Right atrium auricular region (tissue), 2 donors: ENCODE measurements around the gene IL31. TPM values are rescaled to one million over a fixed set of nuclear protein-coding genes. Genes with fewer than 3 reads are reported as not detected.

Source experiments
- DNase-seq: peaks from one replicate; pipeline ENCODE4 v3.0.0-alpha.2; 2019; ENCODE audit warnings: low spot score
- H3K27ac ChIP-seq, 2 donors: fragments of 200-600 bp; sonication (generic); 1 replicate in 1 of 2; 2 replicates in 1 of 2; pipeline ENCODE4 v1.5.1; 2016 to 2019
- H3K27me3 ChIP-seq, 2 donors: fragments of 200-600 bp; sonication (generic); one replicate each; pipeline versions ENCODE4 v1.5.1 to v1.6.0; 2017 to 2019
- H3K36me3 ChIP-seq: fragments of 200-600 bp; sonication (generic); one replicate; pipeline ENCODE4 v1.5.1; 2016
- H3K4me1 ChIP-seq, 2 donors: fragments of 200-600 bp; sonication (generic); one replicate each; pipeline versions ENCODE4 v1.5.1 to v1.6.0; 2017 to 2019
- H3K4me3 ChIP-seq, 2 donors: fragments of 200-600 bp; sonication (generic); 1 replicate in 1 of 2; 2 replicates in 1 of 2; pipeline ENCODE4 v1.5.1; 2017 to 2019; ENCODE audit warnings: mild to moderate bottlenecking in 1 of 2, moderate library complexity in 1 of 2
- H3K9me3 ChIP-seq, 2 donors: fragments of 200-600 bp; sonication (generic); one replicate each; pipeline ENCODE4 v1.5.1; 2019
- total RNA-seq, 2 donors: library from RNA; depleted of rRNA; stranded (reverse); fragments of >200 nt; gene quantifications; one replicate each; pipeline ENCODE4 v1.1.0, GENCODE V29; 2016
- TF ChIP-seq, protein P1 (sequence below), 2 donors: fragments of 200-600 bp; sonication (generic); IDR thresholded peaks; one replicate each; pipeline ENCODE4 v1.5.1; 2019; ENCODE audit warnings: antibody characterized with exemption in 2 of 2

Gene IL31
- total RNA-seq, 2 donors from 2014 or later, result not detected

DNA sequence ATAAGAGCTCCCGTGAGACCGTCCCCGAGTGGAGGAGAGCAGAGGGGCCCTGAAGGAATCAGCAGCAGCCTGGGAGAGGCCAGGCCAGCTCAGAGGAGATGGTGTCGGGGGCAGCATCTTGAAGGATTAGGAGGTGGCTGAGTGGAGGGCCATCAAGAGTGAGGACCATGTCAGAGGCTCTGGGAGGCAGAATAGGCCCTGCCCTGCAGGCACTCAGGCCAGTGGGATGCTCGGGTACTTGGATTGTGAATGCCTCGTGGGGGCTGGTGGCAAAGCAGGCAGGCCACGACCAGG, 47.7 kb downstream of the IL31 start:
- Histone ChIP-seq H3K4me3 (no peak overlapping the region), H3K9me3 (no peaks in the 10 kb centered on the region), H3K27ac (no peak overlapping the region), H3K36me3 (peaks cover 39% of the 10 kb centered on the region), H3K4me1 (peaks cover 0 to 49% of the 10 kb centered on the region in 2 donors), H3K27me3 (no peaks in the 10 kb centered on the region)
- DNase-seq, result no peak
- TF ChIP-seq, protein P1, sequence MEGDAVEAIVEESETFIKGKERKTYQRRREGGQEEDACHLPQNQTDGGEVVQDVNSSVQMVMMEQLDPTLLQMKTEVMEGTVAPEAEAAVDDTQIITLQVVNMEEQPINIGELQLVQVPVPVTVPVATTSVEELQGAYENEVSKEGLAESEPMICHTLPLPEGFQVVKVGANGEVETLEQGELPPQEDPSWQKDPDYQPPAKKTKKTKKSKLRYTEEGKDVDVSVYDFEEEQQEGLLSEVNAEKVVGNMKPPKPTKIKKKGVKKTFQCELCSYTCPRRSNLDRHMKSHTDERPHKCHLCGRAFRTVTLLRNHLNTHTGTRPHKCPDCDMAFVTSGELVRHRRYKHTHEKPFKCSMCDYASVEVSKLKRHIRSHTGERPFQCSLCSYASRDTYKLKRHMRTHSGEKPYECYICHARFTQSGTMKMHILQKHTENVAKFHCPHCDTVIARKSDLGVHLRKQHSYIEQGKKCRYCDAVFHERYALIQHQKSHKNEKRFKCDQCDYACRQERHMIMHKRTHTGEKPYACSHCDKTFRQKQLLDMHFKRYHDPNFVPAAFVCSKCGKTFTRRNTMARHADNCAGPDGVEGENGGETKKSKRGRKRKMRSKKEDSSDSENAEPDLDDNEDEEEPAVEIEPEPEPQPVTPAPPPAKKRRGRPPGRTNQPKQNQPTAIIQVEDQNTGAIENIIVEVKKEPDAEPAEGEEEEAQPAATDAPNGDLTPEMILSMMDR (IDR thresholded peaks at IDR 0.05), result no peak

DNA sequence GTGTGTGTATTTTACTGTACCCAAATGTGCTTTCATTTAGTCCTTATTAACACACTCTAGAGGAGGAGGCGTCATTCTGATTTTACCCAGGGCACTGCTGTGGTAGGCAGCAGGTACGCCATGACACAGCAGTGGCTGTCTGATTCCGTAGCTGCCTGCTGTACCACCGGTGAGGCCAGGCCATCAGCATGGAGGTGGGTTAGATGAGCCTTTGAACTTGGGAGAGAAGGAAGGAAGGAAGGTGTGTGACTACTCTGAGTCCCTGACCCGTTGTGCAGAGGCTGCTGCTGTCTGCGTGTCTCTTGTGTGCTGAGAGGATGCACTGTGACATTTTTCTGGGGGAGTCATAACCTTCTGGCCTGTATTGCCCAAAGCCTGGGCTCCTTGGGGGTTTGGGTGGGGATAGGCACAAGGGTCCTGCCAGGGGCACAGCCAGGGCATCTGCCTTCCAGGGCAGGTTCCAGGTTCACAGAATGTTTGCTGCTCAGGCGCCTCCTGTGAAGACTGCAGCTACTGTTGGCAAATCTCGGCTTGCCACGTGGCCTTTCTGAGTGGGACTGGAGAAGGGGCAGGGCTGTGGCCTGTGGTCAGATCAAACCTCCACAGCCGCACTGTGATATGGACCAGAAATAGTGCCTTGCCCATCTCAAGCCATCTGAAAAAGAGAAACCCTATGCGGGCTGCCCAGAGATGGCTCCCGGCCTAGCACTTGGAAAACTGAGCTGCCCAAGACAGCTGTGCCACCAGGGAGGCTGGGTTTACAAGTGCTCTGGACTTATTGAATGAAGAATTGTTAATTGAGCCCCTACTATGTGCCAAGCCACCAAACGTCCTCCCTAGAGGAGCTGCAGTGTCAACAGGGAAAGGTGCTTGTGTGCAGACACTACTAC, 48.3 kb downstream of the IL31 start:
- no peak overlapping the region for H3K27ac ChIP-seq
- peaks cover 0 to 52% of the 10 kb centered on the region in 2 donors for H3K4me1 ChIP-seq
- no peaks in the 10 kb centered on the region for H3K9me3 ChIP-seq
- no peak overlapping the region for H3K4me3 ChIP-seq
- DNase-seq, result no peak
- H3K27me3 ChIP-seq, result no peaks in the 10 kb centered on the region
- TF ChIP-seq, protein P1 (IDR thresholded peaks at IDR 0.05), result no peak
- peaks cover 34% of the 10 kb centered on the region for H3K36me3 ChIP-seq

DNA sequence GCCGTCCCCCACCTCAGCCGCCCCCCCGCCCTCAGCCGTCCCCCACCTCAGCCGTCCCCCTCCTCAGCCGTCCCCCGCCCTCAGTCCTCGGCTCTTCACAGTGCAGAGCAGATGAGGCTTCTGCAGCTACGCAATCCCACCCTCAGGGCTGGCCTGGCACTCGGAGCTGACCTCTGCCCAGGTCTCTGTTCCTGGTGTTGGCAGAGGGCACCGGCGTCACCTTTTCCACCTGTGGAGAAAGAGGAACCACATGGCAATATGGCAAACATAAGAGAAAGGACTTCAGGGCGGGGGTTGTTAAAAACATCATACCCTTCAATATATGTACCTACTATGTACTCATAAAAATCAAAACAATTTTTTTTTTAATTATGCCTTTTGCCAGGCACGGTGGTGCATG, 49.7 kb downstream of the IL31 start:
- no peak for DNase-seq
- Histone ChIP-seq H3K27me3 (no peaks in the 10 kb centered on the region), H3K27ac (no peak overlapping the region), H3K4me1 (peaks cover 0 to 52% of the 10 kb centered on the region in 2 donors), H3K36me3 (peaks cover 21% of the 10 kb centered on the region), H3K9me3 (no peaks in the 10 kb centered on the region), H3K4me3 (no peak overlapping the region)
- TF ChIP-seq, protein P1 (IDR thresholded peaks at IDR 0.05), result no peak

- H3K9me3 ChIP-seq, result no peaks in the 10 kb centered on the region
- H3K27me3 ChIP-seq, result no peaks in the 10 kb centered on the region
- TF ChIP-seq, protein P1 (IDR thresholded peaks at IDR 0.05), result no peak
- H3K4me3 ChIP-seq, result no peak overlapping the region
- peaks cover 0 to 52% of the 10 kb centered on the region in 2 donors for H3K4me1 ChIP-seq
- H3K27ac ChIP-seq, result peak overlapping the region in 1 of 2 donors; percentile 31
- peaks cover 15% of the 10 kb centered on the region for H3K36me3 ChIP-seq
- no peak for DNase-seq
Measured at GRCh38 chr12:122123761-122124145, 50.3 kb downstream of the IL31 start.

GRCh38 chr12:122123051-122123760, 50.8 kb downstream of the IL31 start:
- TF ChIP-seq, protein P1 (IDR thresholded peaks at IDR 0.05), result peak; percentile 49 to 83
- peak; percentile 82 for DNase-seq
- no peak overlapping the region for H3K4me3 ChIP-seq
- no peaks in the 10 kb centered on the region for H3K9me3 ChIP-seq
- H3K27me3 ChIP-seq, result no peaks in the 10 kb centered on the region
- peaks cover 0 to 52% of the 10 kb centered on the region in 2 donors for H3K4me1 ChIP-seq
- H3K27ac ChIP-seq, result peak overlapping the region in 1 of 2 donors; percentile 31
- H3K36me3 ChIP-seq, result peaks cover 9% of the 10 kb centered on the region

Other genes with a start within 250 kb of the IL31 start
- gene BCL7A, start 152.3 kb downstream of the IL31 start, total RNA-seq, result 10 to 100 TPM; 11.5 to 21.2 TPM
- gene MLXIP, start 95.5 kb downstream of the IL31 start, total RNA-seq, result 10 to 100 TPM; 14.2 to 24.1 TPM
- gene LRRC43, start 8.9 kb upstream of the IL31 start, total RNA-seq, result 1 to 10 TPM in 1 of 2 donors, under 1 TPM in 1; 0.71 to 1.8 TPM
- not detected for gene B3GNT4, start 29.5 kb upstream of the IL31 start, total RNA-seq
- gene DIABLO, start 51.8 kb upstream of the IL31 start, total RNA-seq, result 10 to 100 TPM; 36.9 to 55.0 TPM
- gene VPS33A, start 92.3 kb upstream of the IL31 start, total RNA-seq, result 1 to 10 TPM; 7.6 to 8.4 TPM
- 100 to 1,000 TPM in 1 of 2 donors, 10 to 100 TPM in 1; 91.5 to 153 TPM for gene CLIP1, start 248.4 kb upstream of the IL31 start, total RNA-seq